HG03354 (cell line): ENCODE data around the gene RAB11FIP4.

ENCODE experiments used
- ATAC-seq: cut with Tn5 transposase; IDR thresholded peaks from one replicate; pipeline ENCODE4 v1.9.1; 2021; ENCODE audit warnings: mild to moderate bottlenecking; ENCODE audit not compliant: unreplicated experiment, poor library complexity, severe bottlenecking

RAB11FIP4 gene

GRCh38 chr17:31401456-31402254 lies 10.2 kb downstream of the RAB11FIP4 start:
- ATAC-seq, result no peak

- ATAC-seq, result no peak
Measured at GRCh38 chr17:31404028-31404949, 12.8 kb downstream of the RAB11FIP4 start.

GRCh38 chr17:31405890-31406371 lies 14.5 kb downstream of the RAB11FIP4 start:
- no peak for ATAC-seq

- no peak for ATAC-seq
Measured at GRCh38 chr17:31408586-31408985, 17.1 kb downstream of the RAB11FIP4 start.

- ATAC-seq, result no peak
Measured at GRCh38 chr17:31411707-31412285, 20.3 kb downstream of the RAB11FIP4 start.

GRCh38 chr17:31412511-31412910 lies 21.0 kb downstream of the RAB11FIP4 start:
- no peak for ATAC-seq

- no peak for ATAC-seq
Measured at GRCh38 chr17:31413081-31413799, 21.8 kb downstream of the RAB11FIP4 start.

GRCh38 chr17:31413874-31414549 lies 22.5 kb downstream of the RAB11FIP4 start:
- no peak for ATAC-seq

GRCh38 chr17:31414550-31414918 lies 23.1 kb downstream of the RAB11FIP4 start:
- no peak for ATAC-seq

- no peak for ATAC-seq
Measured at GRCh38 chr17:31415004-31415454, 23.6 kb downstream of the RAB11FIP4 start.

GRCh38 chr17:31415640-31416502 lies 24.4 kb downstream of the RAB11FIP4 start:
- no peak for ATAC-seq

- no peak for ATAC-seq
Measured at GRCh38 chr17:31416503-31416923, 25.0 kb downstream of the RAB11FIP4 start.

- no peak for ATAC-seq
Measured at GRCh38 chr17:31417051-31417792, 25.7 kb downstream of the RAB11FIP4 start.

GRCh38 chr17:31418773-31419350 lies 27.4 kb downstream of the RAB11FIP4 start:
- ATAC-seq, result no peak

- ATAC-seq, result no peak
Measured at GRCh38 chr17:31422443-31422842, 31.0 kb downstream of the RAB11FIP4 start.

GRCh38 chr17:31424944-31425281 lies 33.4 kb downstream of the RAB11FIP4 start:
- ATAC-seq, result no peak
